22Rv1 (cell line): ENCODE measurements around the gene ALS2CL.

Experiments used
- H3K27ac ChIP-seq: fragments of 450-650 bp; 2 replicates; pipeline ENCODE4 v1.5.1; 2017
- CTCF ChIP-seq: fragments of 450-650 bp; IDR thresholded peaks from 2 replicates; pipeline ENCODE4 v1.5.1; 2017; ENCODE audit warnings: mild to moderate bottlenecking
- ZFX ChIP-seq: fragments of 450-650 bp; IDR thresholded peaks from 2 replicates; pipeline ENCODE4 v1.6.1; 2017; ENCODE audit warnings: antibody characterized with exemption, borderline replicate concordance

The ALS2CL gene

GRCh38 chr3:46668591-46668990, 24.9 kb downstream of the ALS2CL start:
- no peak overlapping the region for H3K27ac ChIP-seq
- TF ChIP-seq CTCF (no peak), ZFX (no peak)

- TF ChIP-seq ZFX: no peak
- no peak for TF ChIP-seq CTCF
- H3K27ac ChIP-seq: no peak overlapping the region
These were observed 25.4 kb downstream of the ALS2CL start for GRCh38 chr3:46668116-46668515.

- no peak for TF ChIP-seq ZFX
- no peak for TF ChIP-seq CTCF
- H3K27ac ChIP-seq: no peak overlapping the region
These were observed 25.8 kb downstream of the ALS2CL start for GRCh38 chr3:46667657-46668056.

- H3K27ac ChIP-seq: no peak overlapping the region
- no peak for TF ChIP-seq ZFX
These were observed 26.3 kb downstream of the ALS2CL start for GRCh38 chr3:46667061-46667621.

GRCh38 chr3:46666453-46666845, 27.0 kb downstream of the ALS2CL start:
- TF ChIP-seq CTCF (no peak), ZFX (no peak)
- H3K27ac ChIP-seq: no peak overlapping the region

GRCh38 chr3:46665763-46666452, 27.6 kb downstream of the ALS2CL start:
- no peak for TF ChIP-seq ZFX
- TF ChIP-seq CTCF: no peak
- no peak overlapping the region for H3K27ac ChIP-seq

GRCh38 chr3:46664971-46665762, 28.3 kb downstream of the ALS2CL start:
- TF ChIP-seq CTCF: no peak
- no peak for TF ChIP-seq ZFX
- no peak overlapping the region for H3K27ac ChIP-seq
